Heart right ventricle (tissue), 16 donors: ENCODE data around the gene PAPSS1. TPM values are rescaled to one million over a fixed set of nuclear protein-coding genes. Genes with fewer than 3 reads are reported as not detected.

Source experiments
- ATAC-seq, 8 donors: fragments of 200-7000 bp; cut with Tn5 transposase; one replicate each; pipeline ENCODE4 v1.9.1; 2020; ENCODE audit warnings: mild to moderate bottlenecking in 8 of 8, moderate library complexity in 8 of 8, moderate number of reproducible peaks in 1 of 8
- DNase-seq, 2 donors: peaks; one replicate each; pipeline ENCODE4 v3.0.0-alpha.2; 2020
- H3K27ac ChIP-seq, 10 donors: fragments of 200-600 bp; sonication (generic) in 2 of 10; one replicate each; pipeline versions ENCODE4 v1.5.0 to v1.8.0; 2020 to 2022; ENCODE audit warnings: mild to moderate bottlenecking in 3 of 10
- H3K27me3 ChIP-seq, 7 donors: fragments of 200-600 bp; one replicate each; pipeline ENCODE4 v1.8.0; 2021 to 2022; ENCODE audit warnings: mild to moderate bottlenecking in 2 of 7
- H3K36me3 ChIP-seq, 9 donors: fragments of 200-600 bp; sonication (generic) in 1 of 9; one replicate each; pipeline versions ENCODE4 v1.5.0 to v1.8.0; 2020 to 2022; ENCODE audit warnings: mild to moderate bottlenecking in 2 of 9
- H3K4me1 ChIP-seq, 9 donors: fragments of 200-600 bp; sonication (generic) in 1 of 9; one replicate each; pipeline versions ENCODE4 v1.5.0 to v1.8.0; 2020 to 2022; ENCODE audit warnings: mild to moderate bottlenecking in 4 of 9
- H3K4me3 ChIP-seq, 10 donors: fragments of 200-600 bp; sonication (generic) in 2 of 10; one replicate each; pipeline versions ENCODE4 v1.5.0 to v1.8.0; 2020 to 2022; ENCODE audit warnings: mild to moderate bottlenecking in 7 of 10, moderate library complexity in 2 of 10
- H3K9me3 ChIP-seq, 11 donors: fragments of 200-600 bp in 10 of 11; sonication (generic) in 2 of 11; one replicate each; pipeline versions ENCODE4 v1.5.0 to v1.8.0; 2013 to 2022; ENCODE audit warnings: mild to moderate bottlenecking in 2 of 11, control low read depth in 1 of 11, moderate library complexity in 1 of 11
- WGBS, 2 donors: extraction: QIAGEN DNeasy Blood & Tissue Kit; methylation state at CpG; one replicate each; pipeline ENCODE4 v1.1.7; 2013; ENCODE audit warnings: inconsistent platforms in 1 of 2; 5-methylcytosine and 5-hydroxymethylcytosine counted together
- intact Hi-C, 10 donors: fragments of 100-400 bp; cut with DNase I; formaldehyde crosslinking; loops; one replicate each; pipeline versions ENCODE4 v1.11.1 to v1.14.2; 2022
- polyA plus RNA-seq, 2 donors: library from polyadenylated mRNA; stranded (reverse); fragments of 200-250 nt; gene quantifications; one replicate each; pipeline ENCODE4 v1.2.3, GENCODE V29; 2013
- total RNA-seq, 10 donors: library from RNA; stranded (reverse); fragmentation: NEBNext Ultra II Directional in 3 of 10; extraction: Animal tissue kit (Norgen Biotek cat#: 25700) in 3 of 10; gene quantifications; one replicate each; pipeline versions ENCODE4 v1.2.1 to v1.2.4, GENCODE V29; 2021 to 2023
- TF ChIP-seq, protein P1 (sequence below), 9 donors: fragments of 200-600 bp; sonication (generic) in 2 of 9; IDR thresholded peaks; one replicate each; pipeline versions ENCODE4 v1.5.0 to v1.8.0; 2021 to 2022; ENCODE audit warnings: antibody characterized with exemption in 9 of 9, mild to moderate bottlenecking in 5 of 9, moderate library complexity in 1 of 9
- donor health status: Arrhythmogenic right ventricular cardiomyopathy.
- donor health status: ischemic (EF 13 %, LVEDD 7.1; RV severe dilation, severe dysfunction).
- donor health status: healthy with polysubstance abuse.
- donor health status: DM: no; HTN: yes; CAD: no.
- donor health status: DM: no; HTN: no; CAD: no.
- donor health status: ischemic (EF 25% LVEDD 6.9; RV normal size, moderate dysfunction).
- donor health status: ischemic (EF 25% LVEDD 5.7; RV mildly dilated, moderate dysfunction).
- donor health status: healthy.
- donor health status: DM: yes; HTN: yes; CAD: no.
- donor health status: Ischemic cardiomyopathy.
- donor health status: ischemic (EF 35%, LVEDD 5.7; RV mildly dilated, moderate dysfunction).
- donor health status: nonischemic (EF 11% LVEDD 7.7; RV severe dilation, severe dysfunction).
- donor health status: DM: yes; HTN: yes; CAD: no.
- donor health status: PGD.
- donor health status: ischemic (EF 29% LVEDD 5.4; RV normal size, mild dysfunction).
- donor health status: nonischemic (EF 23%, LVEDD 6.1; RV moderate dilation, normal function).

Gene PAPSS1
- total and polyA plus RNA-seq, 12 donors: 6.9 to 18.9 (median 10.7) TPM

DNA sequence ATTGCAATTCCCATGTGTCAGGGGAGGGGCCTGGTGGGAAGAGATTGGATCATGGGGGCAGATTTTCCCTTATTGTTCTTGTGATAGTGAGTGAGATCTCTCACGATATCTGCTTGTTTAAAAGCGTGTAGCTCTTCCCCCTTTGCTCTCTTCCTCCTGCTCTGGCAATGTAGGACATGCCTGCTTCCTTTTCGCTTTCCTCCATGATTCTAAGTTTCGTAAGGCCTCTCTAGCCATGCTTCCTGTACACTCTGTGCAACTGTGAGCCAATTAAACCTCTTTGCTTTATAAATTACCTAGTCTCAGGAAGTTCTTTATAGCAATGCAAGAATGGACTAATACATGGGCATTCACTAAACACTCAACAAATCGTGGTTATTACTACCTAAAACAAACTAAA lies 37.2 kb upstream of the PAPSS1 start:
- ATAC-seq (no peak), DNase-seq (no peak)
- TF ChIP-seq, protein P1, sequence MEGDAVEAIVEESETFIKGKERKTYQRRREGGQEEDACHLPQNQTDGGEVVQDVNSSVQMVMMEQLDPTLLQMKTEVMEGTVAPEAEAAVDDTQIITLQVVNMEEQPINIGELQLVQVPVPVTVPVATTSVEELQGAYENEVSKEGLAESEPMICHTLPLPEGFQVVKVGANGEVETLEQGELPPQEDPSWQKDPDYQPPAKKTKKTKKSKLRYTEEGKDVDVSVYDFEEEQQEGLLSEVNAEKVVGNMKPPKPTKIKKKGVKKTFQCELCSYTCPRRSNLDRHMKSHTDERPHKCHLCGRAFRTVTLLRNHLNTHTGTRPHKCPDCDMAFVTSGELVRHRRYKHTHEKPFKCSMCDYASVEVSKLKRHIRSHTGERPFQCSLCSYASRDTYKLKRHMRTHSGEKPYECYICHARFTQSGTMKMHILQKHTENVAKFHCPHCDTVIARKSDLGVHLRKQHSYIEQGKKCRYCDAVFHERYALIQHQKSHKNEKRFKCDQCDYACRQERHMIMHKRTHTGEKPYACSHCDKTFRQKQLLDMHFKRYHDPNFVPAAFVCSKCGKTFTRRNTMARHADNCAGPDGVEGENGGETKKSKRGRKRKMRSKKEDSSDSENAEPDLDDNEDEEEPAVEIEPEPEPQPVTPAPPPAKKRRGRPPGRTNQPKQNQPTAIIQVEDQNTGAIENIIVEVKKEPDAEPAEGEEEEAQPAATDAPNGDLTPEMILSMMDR (IDR thresholded peaks at IDR 0.05): no peak
- no peaks in the 10 kb centered on the region for H3K27me3 ChIP-seq
- H3K27ac ChIP-seq: no peak overlapping the region
- H3K4me3 ChIP-seq: no peak overlapping the region
- intact Hi-C loops: loop anchor here in 6 of 10 donors (2.0 to 5.0 kb wide), 4 partner anchors 65 to 160 kb away; partner anchors contain the start of gene SGMS2 (in 2 of the 6)
- H3K9me3 ChIP-seq: no peaks in the 10 kb centered on the region
- WGBS, 2 donors: 78 to 82% methylated on average over 5 of the region's 5 CpGs
- H3K36me3 ChIP-seq: no peaks in the 10 kb centered on the region
- H3K4me1 ChIP-seq: peaks cover 0 to 10% (median 0%) of the 10 kb centered on the region in 9 donors

DNA sequence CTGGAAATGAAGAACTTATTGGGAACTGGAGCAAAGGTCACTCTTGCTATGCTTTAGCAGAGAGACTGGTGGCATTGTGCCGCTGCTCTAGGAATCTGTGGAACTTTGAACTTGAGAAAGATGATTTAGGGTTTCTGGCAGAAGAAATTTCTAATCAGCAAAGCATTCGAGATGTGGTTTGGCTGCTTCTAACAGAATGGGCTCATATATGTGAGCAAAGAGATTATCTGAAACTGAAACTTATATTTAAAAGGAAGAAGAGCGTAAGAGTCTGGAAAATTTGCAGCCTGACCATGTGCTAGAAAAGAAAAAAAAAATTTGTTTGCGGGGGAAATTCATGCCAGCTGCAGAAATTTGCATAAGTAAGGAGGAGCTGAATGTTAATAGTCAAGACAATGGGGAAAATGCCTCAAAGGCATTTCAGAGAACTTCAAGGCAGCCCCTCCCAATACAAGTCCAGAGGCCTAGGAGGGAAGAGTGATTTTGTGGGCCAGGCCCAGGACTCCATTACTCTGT lies 35.9 kb upstream of the PAPSS1 start:
- H3K36me3 ChIP-seq: no peaks in the 10 kb centered on the region
- DNase-seq (no peak), ATAC-seq (peak in 1 of 8 donors; percentile 28)
- H3K4me1 ChIP-seq: peaks cover 0 to 10% (median 0%) of the 10 kb centered on the region in 9 donors
- H3K4me3 ChIP-seq: no peak overlapping the region
- no peaks in the 10 kb centered on the region for H3K27me3 ChIP-seq
- WGBS, 2 donors: 77 to 83% methylated on average over 4 of the region's 4 CpGs
- TF ChIP-seq, protein P1 (IDR thresholded peaks at IDR 0.05): no peak
- H3K9me3 ChIP-seq: no peaks in the 10 kb centered on the region
- intact Hi-C loops: loop anchor here in 6 of 10 donors (2.0 to 5.0 kb wide), 4 partner anchors 66 to 161 kb away; partner anchors contain the start of gene SGMS2 (in 2 of the 6)
- H3K27ac ChIP-seq: peak overlapping the region in 1 of 10 donors; percentile 60

DNA sequence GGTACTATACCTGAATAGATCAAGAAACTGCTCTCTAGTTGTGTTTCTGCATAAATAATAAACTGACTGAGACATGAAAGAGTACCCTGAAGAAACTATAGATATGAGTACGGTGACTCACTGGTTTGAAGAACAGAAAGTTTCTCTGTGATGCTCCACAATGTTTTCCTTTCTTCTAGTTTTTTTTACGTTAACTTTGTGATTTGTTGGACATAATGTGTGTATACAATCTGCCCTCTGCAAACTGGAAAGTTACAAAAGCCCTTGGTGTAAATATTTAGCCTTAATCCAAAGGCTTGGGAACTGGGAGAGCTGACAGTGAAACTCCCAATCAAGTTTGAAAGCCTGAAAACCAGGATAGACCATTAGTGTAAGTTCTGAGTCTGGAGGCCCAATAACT lies 31.6 kb upstream of the PAPSS1 start:
- Histone ChIP-seq H3K4me1 (peaks cover 0 to 5% (median 0%) of the 10 kb centered on the region in 9 donors), H3K4me3 (no peak overlapping the region), H3K36me3 (no peaks in the 10 kb centered on the region), H3K9me3 (no peaks in the 10 kb centered on the region), H3K27ac (no peak overlapping the region), H3K27me3 (peaks cover 0 to 22% (median 3%) of the 10 kb centered on the region in 7 donors)
- intact Hi-C loops: no loop called here
- ATAC-seq: no peak
- 83 to 86% methylated on average over 2 of the region's 2 CpGs for WGBS, 2 donors
- TF ChIP-seq, protein P1 (IDR thresholded peaks at IDR 0.05): no peak
- no peak for DNase-seq

DNA sequence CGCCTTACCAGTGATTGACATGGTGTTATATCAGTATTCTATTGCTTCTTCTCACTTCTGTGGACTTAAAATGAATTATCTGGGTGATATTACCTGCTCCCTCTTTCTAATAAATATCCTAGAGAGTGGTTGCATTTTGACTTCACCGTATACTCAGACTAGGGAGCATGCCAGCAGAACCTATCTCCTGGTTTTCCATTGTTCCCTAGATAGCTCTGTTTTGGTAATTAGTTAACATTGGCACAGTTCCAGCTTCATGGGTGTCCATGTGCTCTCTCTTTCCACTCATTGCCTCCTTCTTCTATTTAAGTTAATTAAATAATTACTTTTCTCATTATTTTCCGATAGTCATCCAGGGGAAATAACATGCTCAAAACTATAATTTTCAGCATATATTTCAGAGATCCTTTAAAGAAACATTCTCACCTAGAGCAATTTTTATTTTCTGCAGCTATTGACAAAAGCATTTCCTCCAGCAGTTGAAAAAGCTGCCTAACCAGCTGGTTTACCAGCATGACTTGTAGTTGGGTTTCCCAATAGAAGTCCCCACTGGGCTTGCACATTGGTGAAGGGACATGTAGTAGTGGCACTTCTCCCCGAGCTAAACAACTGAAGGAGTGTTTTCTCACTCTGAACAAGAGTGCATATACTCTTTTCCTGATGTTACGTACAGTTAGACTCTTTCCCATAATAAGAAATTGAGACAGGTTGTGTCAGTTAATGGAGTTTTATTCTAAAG lies 27.9 kb upstream of the PAPSS1 start:
- H3K27me3 ChIP-seq: peaks cover 0 to 22% (median 3%) of the 10 kb centered on the region in 7 donors
- peaks cover 0 to 9% (median 0%) of the 10 kb centered on the region in 11 donors for H3K9me3 ChIP-seq
- DNase-seq (no peak), ATAC-seq (no peak)
- H3K27ac ChIP-seq: no peak overlapping the region
- no peaks in the 10 kb centered on the region for H3K4me1 ChIP-seq
- H3K4me3 ChIP-seq: no peak overlapping the region
- H3K36me3 ChIP-seq: no peaks in the 10 kb centered on the region
- whole genome bisulfite sequencing, 2 donors: 73 to 81% methylated on average over 5 of the region's 5 CpGs
- intact Hi-C loops: no loop called here
- TF ChIP-seq, protein P1 (IDR thresholded peaks at IDR 0.05): no peak
